Endometrial microvascular endothelial cells (primary cell): ENCODE results near the gene FUT8. TPM values are rescaled to one million over a fixed set of nuclear protein-coding genes. Genes with fewer than 3 reads are reported as not detected.

Source experiments
- in situ Hi-C: cut with HindIII; loops from 2 replicates; pipeline ENCODE4 v1.10.0; 2017; ENCODE audit warnings: low sequenced_read_pairs, low pct_unique_long_range_greater_than_20kb; ENCODE audit errors: inconsistent ontology term
- total RNA-seq: library from RNA; depleted of rRNA; stranded (reverse); fragments of >200 nt; gene quantifications from one replicate; pipeline ENCODE4 v1.2.3, GENCODE V29; 2015; ENCODE audit errors: inconsistent ontology term

FUT8 gene
- total RNA-seq, 1 donor from 2014 or later, result 37.4 TPM

DNA sequence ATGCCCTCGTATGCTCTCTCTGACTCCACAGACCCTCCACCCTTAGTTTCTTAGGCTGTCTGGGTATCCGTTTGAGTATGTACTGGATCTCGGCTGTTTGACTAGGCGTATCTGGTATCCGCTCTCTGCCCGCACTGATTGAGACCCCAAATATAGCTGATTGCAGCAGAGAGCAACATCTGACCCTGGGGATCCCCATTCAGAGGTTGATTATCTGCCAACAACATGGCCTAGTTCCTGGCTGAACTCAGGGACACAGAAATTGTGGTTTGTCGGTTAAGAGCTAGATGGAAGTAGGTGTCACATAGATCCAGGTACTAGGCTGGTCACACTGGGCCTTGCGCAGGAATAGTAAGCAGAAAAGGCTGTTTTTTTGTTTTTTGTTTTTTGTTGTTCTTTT lies 359.9 kb downstream of the FUT8 start:
- in situ Hi-C loops, result no loop called here

DNA sequence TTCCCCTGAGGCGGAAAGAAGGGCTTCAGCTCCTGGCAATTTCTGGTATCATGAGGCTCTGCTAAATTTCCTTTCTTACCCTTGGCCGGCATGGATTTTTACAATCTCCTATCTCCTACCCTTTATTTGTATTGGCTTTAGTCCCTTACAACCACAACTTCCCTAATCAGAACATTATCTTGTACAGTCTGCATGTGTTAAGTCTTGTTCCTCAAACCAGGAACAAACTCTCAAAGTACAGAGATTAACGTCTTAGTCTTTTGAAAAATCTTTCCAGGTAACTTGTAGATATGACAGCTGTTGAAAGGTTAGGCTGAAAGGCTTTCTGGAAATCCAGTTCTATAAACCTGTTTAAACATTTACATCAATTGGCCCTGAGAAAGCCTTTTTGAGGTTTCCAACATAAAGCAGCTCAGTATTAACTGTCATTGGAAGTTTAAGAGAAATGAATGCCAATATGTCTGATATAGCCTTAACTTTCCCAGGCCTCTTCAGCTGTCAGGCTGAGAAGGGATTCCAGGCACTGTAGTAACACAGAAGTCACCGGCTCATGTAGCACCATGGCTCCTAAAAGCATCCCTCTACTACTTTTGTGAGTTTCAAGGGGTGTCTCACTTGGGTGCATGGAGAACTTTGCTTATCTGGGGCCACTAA lies 360.5 kb downstream of the FUT8 start:
- in situ Hi-C loops, result no loop called here

GRCh38 chr14:65774041-65774440 lies 361.5 kb downstream of the FUT8 start:
- in situ Hi-C loops, result no loop called here

DNA sequence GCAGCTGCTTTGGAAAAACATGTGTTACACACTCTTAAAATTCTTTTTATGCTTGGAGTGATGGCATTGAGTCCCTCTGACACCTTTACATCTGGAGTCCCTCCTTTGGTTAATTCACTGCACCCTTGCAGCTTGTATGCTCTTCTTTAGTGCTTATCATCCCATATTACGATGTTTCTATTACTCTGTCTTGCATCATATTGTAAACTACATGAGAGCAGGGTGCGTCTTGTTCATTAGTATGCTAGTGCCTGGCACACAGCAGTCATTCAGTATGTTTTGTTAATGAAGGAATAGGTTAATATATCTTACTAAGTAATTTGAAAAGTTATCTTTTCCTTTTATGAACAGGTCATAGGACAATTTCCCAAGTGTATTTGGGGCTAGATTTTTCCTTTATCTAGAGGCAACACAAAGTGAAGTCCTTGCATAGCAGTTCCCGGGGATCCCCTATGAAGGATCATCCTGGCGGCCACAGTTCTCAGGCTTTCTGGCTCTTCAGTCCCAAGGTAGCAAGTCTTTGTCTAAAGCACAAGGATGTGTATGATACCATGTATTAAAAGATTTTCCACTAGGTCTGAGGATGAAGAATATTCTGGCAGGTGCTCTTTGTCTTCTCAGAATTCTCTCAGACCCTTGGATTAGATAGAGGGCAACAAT lies 363.8 kb downstream of the FUT8 start:
- in situ Hi-C loops, result no loop called here

DNA sequence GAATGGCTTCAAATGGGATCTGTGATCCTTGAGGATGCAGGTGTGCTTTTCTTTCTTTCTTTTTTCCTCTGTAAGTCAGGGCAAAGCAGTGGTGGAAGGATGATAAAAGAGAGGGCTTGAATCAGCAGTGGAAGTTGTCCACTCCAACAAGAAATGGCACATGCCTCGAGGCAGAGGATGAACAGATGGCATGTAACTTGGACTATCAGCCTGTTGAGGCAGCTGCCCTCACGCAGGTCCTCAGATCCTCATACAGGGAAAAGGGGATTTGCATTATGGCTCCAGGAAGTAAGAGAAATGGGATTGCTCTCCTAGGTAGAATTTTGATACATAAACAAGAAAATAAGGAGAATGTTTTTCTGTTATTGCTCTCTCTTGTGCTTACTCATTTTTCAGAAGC lies 368.0 kb downstream of the FUT8 start:
- in situ Hi-C loops, result no loop called here

GRCh38 chr14:65783101-65783500 lies 370.6 kb downstream of the FUT8 start:
- in situ Hi-C loops, result no loop called here

DNA sequence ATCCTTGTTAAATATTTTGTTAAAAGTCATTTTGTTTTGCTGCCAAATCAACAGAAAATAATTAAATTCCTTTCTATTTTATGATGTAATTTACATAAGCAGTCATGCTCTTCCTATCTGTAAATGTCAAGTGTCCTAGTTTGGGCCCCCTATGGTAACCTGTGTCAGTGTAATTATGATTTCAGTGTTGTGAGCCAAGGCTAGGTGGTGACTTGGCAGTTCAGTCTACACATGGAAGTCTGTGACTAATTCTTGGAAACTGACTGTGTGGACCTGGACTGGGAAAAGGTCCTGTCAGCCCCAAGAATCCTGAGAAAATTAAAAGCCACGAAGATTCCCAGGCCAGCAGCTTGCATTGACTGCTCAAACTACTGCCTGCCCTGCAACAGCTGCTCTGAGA lies 371.0 kb downstream of the FUT8 start:
- in situ Hi-C loops, result no loop called here

DNA sequence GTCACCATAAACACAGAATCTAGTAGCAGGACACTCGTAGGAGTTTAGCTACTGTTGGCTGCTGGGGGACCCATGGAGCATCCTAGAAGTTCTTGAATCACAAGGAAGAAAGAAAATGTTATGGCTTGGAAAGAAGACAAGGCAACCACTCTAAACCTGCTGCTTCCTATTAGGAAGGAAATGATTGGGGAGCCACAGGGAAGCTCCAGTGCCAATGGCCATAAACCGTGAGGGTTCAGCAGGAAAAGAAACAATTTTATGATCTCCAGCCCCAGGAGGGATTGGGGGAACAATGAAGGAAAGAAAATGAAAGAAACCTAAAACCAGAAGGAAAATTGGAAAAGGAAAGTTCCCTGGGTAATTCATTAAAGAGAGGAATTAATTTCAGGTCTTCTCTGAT lies 372.0 kb downstream of the FUT8 start:
- in situ Hi-C loops, result no loop called here

- in situ Hi-C loops, result no loop called here
Observed at GRCh38 chr14:65787461-65787860, 374.9 kb downstream of the FUT8 start.

GRCh38 chr14:65788876-65789275 lies 376.3 kb downstream of the FUT8 start:
- in situ Hi-C loops, result no loop called here

GRCh38 chr14:65789363-65789762 lies 376.8 kb downstream of the FUT8 start:
- in situ Hi-C loops, result no loop called here

DNA sequence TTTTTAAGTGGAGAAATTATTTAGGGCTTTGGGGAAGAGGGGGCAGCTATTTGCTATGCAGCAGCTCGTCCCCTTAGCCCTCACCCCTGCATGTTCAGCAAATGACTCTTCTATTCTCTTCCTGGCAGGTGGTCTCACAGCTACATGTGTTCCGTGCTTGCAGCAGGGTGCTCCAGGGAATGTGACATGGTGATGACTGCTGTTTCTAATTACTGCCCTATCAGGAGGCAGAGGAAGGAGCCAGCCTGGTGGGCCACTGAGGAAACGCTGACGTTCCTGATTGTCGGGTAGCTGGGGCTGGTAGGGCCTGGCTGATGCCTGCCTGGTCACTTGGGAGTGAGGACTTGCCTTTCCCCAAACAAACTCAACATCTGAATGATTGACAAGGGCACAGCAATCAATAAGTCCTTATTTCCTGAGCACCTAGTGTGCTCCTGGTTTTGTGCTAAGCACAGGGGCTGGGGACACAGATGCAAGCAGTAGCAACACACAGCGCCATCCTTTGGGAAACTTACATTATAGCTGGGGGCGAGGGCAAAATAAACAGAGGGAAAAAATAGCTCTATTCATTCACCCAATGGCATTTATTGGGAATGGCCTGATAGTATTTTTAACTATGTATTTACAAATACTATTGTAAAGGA lies 377.8 kb downstream of the FUT8 start:
- in situ Hi-C loops, result no loop called here

DNA sequence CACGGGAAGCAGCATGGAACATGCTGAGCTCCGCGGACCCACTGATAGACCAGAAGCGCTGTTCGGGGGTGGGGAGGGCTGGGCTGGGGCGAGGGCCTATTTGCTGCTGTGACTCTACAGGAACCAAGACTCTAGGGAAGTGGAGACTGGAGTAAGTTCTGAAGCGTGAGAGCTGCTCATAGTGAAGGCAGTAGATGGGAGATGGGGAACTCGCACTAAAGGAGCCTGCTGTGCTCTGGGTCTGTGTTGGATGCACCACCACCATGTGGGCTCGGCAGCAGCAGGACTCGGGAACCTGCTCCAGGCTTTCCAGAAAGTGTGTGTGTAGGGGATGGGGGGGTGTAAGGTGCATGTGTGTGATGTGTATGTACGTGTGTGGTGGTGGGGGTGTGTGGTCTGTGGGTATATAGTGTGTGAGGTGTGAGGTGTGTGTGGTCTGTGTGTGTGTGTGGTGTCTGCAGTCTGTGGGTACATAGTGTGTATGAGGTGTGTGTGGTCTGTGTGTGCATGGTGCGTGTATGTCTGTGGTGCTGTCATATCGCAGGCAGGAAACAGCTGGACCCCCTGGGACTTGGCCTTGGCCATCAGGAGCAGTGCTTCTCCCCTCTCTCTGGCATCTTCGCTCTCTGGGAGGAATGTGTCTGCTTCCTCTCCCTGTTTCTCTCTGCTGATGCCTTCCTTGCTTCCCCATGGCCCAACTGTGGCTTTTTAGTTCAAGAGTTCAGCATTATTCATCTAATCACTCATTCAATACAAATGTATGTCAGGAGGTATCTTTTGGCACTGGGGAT lies 378.9 kb downstream of the FUT8 start:
- in situ Hi-C loops, result no loop called here

GRCh38 chr14:65792208-65792905 lies 379.8 kb downstream of the FUT8 start:
- in situ Hi-C loops, result no loop called here
